ENCODE measurements around the gene COL26A1.

COL26A1 gene

GRCh38 chr7:101402081-101402779 is 39.6 kb downstream of the COL26A1 start (continued):
- no peak for TF ChIP-seq ZNF837 (tag by site-specific recombination; IDR thresholded peaks at IDR 0.05)
- TF ChIP-seq ZNF214 (tag by site-specific recombination; IDR thresholded peaks at IDR 0.05; ENCODE audit: borderline replicate concordance), result no peak
- TF ChIP-seq ZFP69B (tag by site-specific recombination; IDR thresholded peaks at IDR 0.05), result no peak
- TF ChIP-seq ZNF473 (tag by site-specific recombination; IDR thresholded peaks at IDR 0.05), result no peak
- TF ChIP-seq ZNF24 (tag by site-specific recombination; IDR thresholded peaks at IDR 0.05), result no peak
- TF ChIP-seq ZNF148 (tag by site-specific recombination; IDR thresholded peaks at IDR 0.05; ENCODE audit: borderline replicate concordance), result no peak
- no peak for TF ChIP-seq ZNF645 (tag by site-specific recombination; IDR thresholded peaks at IDR 0.05)
- TF ChIP-seq PRDM6 (tag by site-specific recombination; IDR thresholded peaks at IDR 0.05), result no peak
- no peak for TF ChIP-seq ELK4 (IDR thresholded peaks at IDR 0.05; ENCODE audit: borderline replicate concordance, low read depth, low read length)
- no peak for TF ChIP-seq ZSCAN5A (tag by site-specific recombination; IDR thresholded peaks at IDR 0.05)
- no peak for TF ChIP-seq MEIS1 (CRISPR knock-in tag; IDR thresholded peaks at IDR 0.05; ENCODE audit: borderline replicate concordance)
- no peak for TF ChIP-seq ZNF169 (tag by site-specific recombination; IDR thresholded peaks at IDR 0.05)
- no peak for TF ChIP-seq ZFP3 (tag by site-specific recombination; IDR thresholded peaks at IDR 0.05; ENCODE audit: low read depth)
- TF ChIP-seq ZBTB26 (tag by site-specific recombination; optimal IDR thresholded peaks at IDR 0.05), result no peak
- peak; percentile 93 for TF ChIP-seq ZNF366 (tag by site-specific recombination; conservative IDR thresholded peaks at IDR 0.05)
- TF ChIP-seq ZNF350 (tag by site-specific recombination; IDR thresholded peaks at IDR 0.05), result no peak
- TF ChIP-seq ZNF830 (tag by site-specific recombination; IDR thresholded peaks at IDR 0.05; ENCODE audit: low read depth), result no peak
- no peak for TF ChIP-seq KLF7 (tag by site-specific recombination; IDR thresholded peaks at IDR 0.05; ENCODE audit: borderline replicate concordance)
- TF ChIP-seq ZNF792 (tag by site-specific recombination; IDR thresholded peaks at IDR 0.05), result no peak
- TF ChIP-seq ZNF561 (tag by site-specific recombination; IDR thresholded peaks at IDR 0.05; ENCODE audit: borderline replicate concordance), result no peak
- TF ChIP-seq ZNF202 (tag by site-specific recombination; IDR thresholded peaks at IDR 0.05; ENCODE audit: borderline replicate concordance), result no peak
- TF ChIP-seq ZBTB49 (tag by site-specific recombination; IDR thresholded peaks at IDR 0.05; ENCODE audit: low read depth), result no peak
- TF ChIP-seq KLF10 (tag by site-specific recombination; IDR thresholded peaks at IDR 0.05), result no peak
- no peak for TF ChIP-seq ZNF585B (tag by site-specific recombination; IDR thresholded peaks at IDR 0.05)
- TF ChIP-seq ZNF266 (tag by site-specific recombination; IDR thresholded peaks at IDR 0.05; ENCODE audit: low read depth), result 0 out of 2 replicates have a peak, but pooled peaks have one; percentile 22
- no peak for TF ChIP-seq ZNF548 (tag by site-specific recombination; IDR thresholded peaks at IDR 0.05)
